Heart left ventricle (tissue), 16 donors: ENCODE measurements around the gene ATP2B2. TPM values are rescaled to one million over a fixed set of nuclear protein-coding genes. Genes with fewer than 3 reads are reported as not detected.

Source experiments
- ATAC-seq, 4 donors: fragments of 200-7000 bp; cut with Tn5 transposase; one replicate each; pipeline ENCODE4 v1.9.1; 2020 to 2022; ENCODE audit warnings: moderate library complexity in 4 of 4, mild to moderate bottlenecking in 3 of 4, moderate number of reproducible peaks in 1 of 4
- DNase-seq, 5 donors: peaks; one replicate each; pipeline ENCODE4 v3.0.0-alpha.2; 2020
- H3K27ac ChIP-seq, 12 donors: fragments of 200-600 bp; sonication (generic) in 4 of 12; one replicate each; pipeline versions ENCODE4 v1.5.0 to v1.8.0; 2016 to 2022; ENCODE audit warnings: mild to moderate bottlenecking in 2 of 12
- H3K27me3 ChIP-seq, 9 donors: fragments of 200-600 bp; sonication (generic) in 2 of 9; one replicate each; pipeline versions ENCODE4 v1.5.1 to v1.8.0; 2016 to 2022; ENCODE audit warnings: mild to moderate bottlenecking in 3 of 9
- H3K36me3 ChIP-seq, 9 donors: fragments of 200-600 bp; sonication (generic) in 2 of 9; one replicate each; pipeline versions ENCODE4 v1.5.0 to v1.8.0; 2018 to 2022; ENCODE audit warnings: mild to moderate bottlenecking in 2 of 9
- H3K4me1 ChIP-seq, 12 donors: fragments of 200-600 bp; sonication (generic) in 4 of 12; one replicate each; pipeline versions ENCODE4 v1.5.0 to v1.8.0; 2016 to 2022; ENCODE audit warnings: mild to moderate bottlenecking in 3 of 12
- H3K4me3 ChIP-seq, 12 donors: fragments of 200-600 bp; sonication (generic) in 4 of 12; one replicate each; pipeline versions ENCODE4 v1.5.0 to v1.8.0; 2017 to 2022; ENCODE audit warnings: mild to moderate bottlenecking in 9 of 12, moderate library complexity in 4 of 12
- H3K9me3 ChIP-seq, 12 donors: fragments of 200-600 bp; sonication (generic) in 4 of 12; one replicate each; pipeline versions ENCODE4 v1.5.0 to v1.8.0; 2016 to 2022; ENCODE audit warnings: mild to moderate bottlenecking in 1 of 12
- CTCF ChIP-seq, 12 donors: fragments of 200-600 bp; sonication (generic) in 4 of 12; IDR thresholded peaks; one replicate each; pipeline versions ENCODE4 v1.5.0 to v1.8.0; 2018 to 2022; ENCODE audit warnings: antibody characterized with exemption in 12 of 12, mild to moderate bottlenecking in 5 of 12
- POLR2A ChIP-seq, 2 donors: fragments of 450-650 bp; IDR thresholded peaks; one replicate each; pipeline ENCODE4 v1.6.1; 2017; ENCODE audit warnings: antibody characterized with exemption in 2 of 2, mild to moderate bottlenecking in 2 of 2, moderate library complexity in 2 of 2
- WGBS, 4 donors: extraction: QIAGEN DNeasy Blood & Tissue Kit in 2 of 4; methylation state at CpG; one replicate each; pipeline versions ENCODE4 v1.1.5 to v1.1.7; 2013 to 2018; 5-methylcytosine and 5-hydroxymethylcytosine counted together
- intact Hi-C, 10 donors: fragments of 100-400 bp; cut with DNase I; formaldehyde crosslinking; loops; one replicate each; pipeline versions ENCODE4 v1.11.1 to v1.14.2; 2022
- polyA plus RNA-seq, 2 donors: library from polyadenylated mRNA; stranded (reverse); fragments of 200-250 nt; gene quantifications; one replicate each; pipeline ENCODE4 v1.2.3, GENCODE V29; 2013
- total RNA-seq, 9 donors: library from RNA; depleted of rRNA in 2 of 9; stranded (reverse); fragments of >200 nt in 2 of 9; fragmentation: NEBNext Ultra II Directional in 3 of 9; extraction: Animal tissue kit (Norgen Biotek cat#: 25700) in 3 of 9; gene quantifications; one replicate each; pipeline versions ENCODE4 v1.1.0 to v1.2.4, GENCODE V29; 2016 to 2023
- donor health status: ischemic (EF 13 %, LVEDD 7.1; RV severe dilation, severe dysfunction).
- donor health status: healthy with polysubstance abuse.
- donor health status: DM: no; HTN: yes; CAD: no.
- donor health status: DM: no; HTN: no; CAD: no.
- donor health status: ischemic (EF 25% LVEDD 6.9; RV normal size, moderate dysfunction).
- donor health status: ischemic (EF 25% LVEDD 5.7; RV mildly dilated, moderate dysfunction).
- donor health status: healthy.
- donor health status: DM: yes; HTN: yes; CAD: no.
- donor health status: ischemic (EF 35%, LVEDD 5.7; RV mildly dilated, moderate dysfunction).
- donor health status: nonischemic (EF 11% LVEDD 7.7; RV severe dilation, severe dysfunction).
- donor health status: DM: yes; HTN: yes; CAD: no.
- donor health status: PGD.
- donor health status: ischemic (EF 29% LVEDD 5.4; RV normal size, mild dysfunction).
- donor health status: nonischemic (EF 23%, LVEDD 6.1; RV moderate dilation, normal function).

Gene ATP2B2
- total and polyA plus RNA-seq, 11 donors, result 0.01 to 0.35 (median 0.12) TPM; not detected in 3

- Histone ChIP-seq H3K4me3 (no peak overlapping the region), H3K27me3 (peaks cover 0 to 4% (median 0%) of the 10 kb centered on the region in 9 donors), H3K9me3 (no peaks in the 10 kb centered on the region), H3K4me1 (no peaks in the 10 kb centered on the region), H3K36me3 (no peaks in the 10 kb centered on the region), H3K27ac (no peak overlapping the region)
- no peak for ATAC-seq
- 60 to 69% (median 68%) methylated on average over 5 of the region's 5 CpGs for WGBS, 4 donors
- intact Hi-C loops, result no loop called here
- no peak for TF ChIP-seq CTCF (IDR thresholded peaks at IDR 0.05)
- no peak for TF ChIP-seq POLR2A (IDR thresholded peaks at IDR 0.05)
- DNase-seq, result no peak
These were observed 83.4 kb downstream of the ATP2B2 start for GRCh38 chr3:10421996-10422395.

GRCh38 chr3:10420745-10421475, 84.5 kb downstream of the ATP2B2 start:
- intact Hi-C loops, result no loop called here
- DNase-seq (no peak), ATAC-seq (no peak)
- Histone ChIP-seq H3K27ac (no peak overlapping the region), H3K4me1 (no peaks in the 10 kb centered on the region), H3K9me3 (no peaks in the 10 kb centered on the region), H3K4me3 (no peak overlapping the region), H3K27me3 (peaks cover 0 to 4% (median 0%) of the 10 kb centered on the region in 9 donors), H3K36me3 (no peaks in the 10 kb centered on the region)
- WGBS, 4 donors, result 76 to 100% (median 79%) methylated on average over 1 to 6 of the region's 6 CpGs
- TF ChIP-seq POLR2A (IDR thresholded peaks at IDR 0.05), result no peak
- no peak for TF ChIP-seq CTCF (IDR thresholded peaks at IDR 0.05)

GRCh38 chr3:10419637-10420232, 85.7 kb downstream of the ATP2B2 start:
- Histone ChIP-seq H3K4me3 (no peak overlapping the region), H3K4me1 (no peaks in the 10 kb centered on the region), H3K27ac (no peak overlapping the region), H3K9me3 (no peaks in the 10 kb centered on the region), H3K27me3 (peaks cover 0 to 4% (median 0%) of the 10 kb centered on the region in 9 donors), H3K36me3 (no peaks in the 10 kb centered on the region)
- intact Hi-C loops, result no loop called here
- TF ChIP-seq CTCF (IDR thresholded peaks at IDR 0.05) (no peak), POLR2A (IDR thresholded peaks at IDR 0.05) (no peak)
- DNase-seq (no peak), ATAC-seq (no peak)
- WGBS, 4 donors, result 74 to 85% (median 78%) methylated on average over 10 to 11 of the region's 11 CpGs

- no peaks in the 10 kb centered on the region for H3K4me1 ChIP-seq
- 89 to 95% (median 92%) methylated on average over 2 of the region's 2 CpGs for WGBS, 4 donors
- intact Hi-C loops, result no loop called here
- no peak overlapping the region for H3K27ac ChIP-seq
- TF ChIP-seq CTCF (IDR thresholded peaks at IDR 0.05), result peak in 3 of 12 donors; percentile 8 to 11 (median 8)
- TF ChIP-seq POLR2A (IDR thresholded peaks at IDR 0.05), result no peak
- H3K36me3 ChIP-seq, result no peaks in the 10 kb centered on the region
- DNase-seq, result no peak
- H3K9me3 ChIP-seq, result no peaks in the 10 kb centered on the region
- no peak for ATAC-seq
- no peak overlapping the region for H3K4me3 ChIP-seq
- H3K27me3 ChIP-seq, result peaks cover 0 to 4% (median 0%) of the 10 kb centered on the region in 9 donors
These were observed 87.5 kb downstream of the ATP2B2 start for GRCh38 chr3:10417847-10418246.
